Osteocyte (in vitro differentiated cells): ENCODE data around the gene RASAL1. TPM values are rescaled to one million over a fixed set of nuclear protein-coding genes. Genes with fewer than 3 reads are reported as not detected.

Experiments used
- DNase-seq: peaks from one replicate; pipeline ENCODE4 v3.0.0; 2021; ENCODE audit warnings: mixed read lengths; ENCODE audit not compliant: unreplicated experiment; ENCODE audit errors: extremely low spot score
- H3K27ac Mint-ChIP-seq: one replicate; pipeline ENCODE4 v1.8.0; 2021; ENCODE audit warnings: mild to moderate bottlenecking, mixed read lengths; ENCODE audit not compliant: unreplicated experiment
- H3K27me3 Mint-ChIP-seq: one replicate; pipeline ENCODE4 v1.8.0; 2021; ENCODE audit warnings: mixed read lengths; ENCODE audit not compliant: unreplicated experiment
- H3K36me3 Mint-ChIP-seq: one replicate; pipeline ENCODE4 v1.8.0; 2021; ENCODE audit warnings: mixed read lengths; ENCODE audit not compliant: unreplicated experiment
- H3K4me1 Mint-ChIP-seq: one replicate; pipeline ENCODE4 v1.8.0; 2021; ENCODE audit warnings: mixed read lengths; ENCODE audit not compliant: unreplicated experiment
- H3K4me3 Mint-ChIP-seq: one replicate; pipeline ENCODE4 v1.8.0; 2021; ENCODE audit warnings: mild to moderate bottlenecking, moderate library complexity, mixed read lengths; ENCODE audit not compliant: unreplicated experiment
- H3K9me3 Mint-ChIP-seq: one replicate; pipeline ENCODE4 v1.8.0; 2021; ENCODE audit warnings: mixed read lengths; ENCODE audit not compliant: unreplicated experiment
- CTCF ChIP-seq: fragments of 200-600 bp; sonication (generic); IDR thresholded peaks from 2 replicates; pipeline ENCODE4 v1.5.0; 2021; ENCODE audit warnings: antibody characterized with exemption, mild to moderate bottlenecking, moderate library complexity
- total RNA-seq: library from RNA; stranded (reverse); gene quantifications from 2 replicates; pipeline ENCODE4 v1.2.1, GENCODE V29; 2021

Gene RASAL1
- total RNA-seq, 1 donor from 2014 or later, result not detected

- Mint-ChIP-seq H3K4me3 (no peak overlapping the region), H3K36me3 (no peaks in the 10 kb centered on the region), H3K4me1 (peaks cover 1% of the 10 kb centered on the region), H3K27ac (no peak overlapping the region), H3K9me3 (no peaks in the 10 kb centered on the region), H3K27me3 (peaks cover 13% of the 10 kb centered on the region)
- DNase-seq, result no peak
- TF ChIP-seq CTCF, result no peak
Observed at GRCh38 chr12:113067987-113068935, 67.3 kb downstream of the RASAL1 start.

- H3K4me3 Mint-ChIP-seq, result no peak overlapping the region
- H3K4me1 Mint-ChIP-seq, result no peaks in the 10 kb centered on the region
- H3K27me3 Mint-ChIP-seq, result peaks cover 21% of the 10 kb centered on the region
- H3K27ac Mint-ChIP-seq, result no peak overlapping the region
- no peak for DNase-seq
- TF ChIP-seq CTCF, result no peak
- no peaks in the 10 kb centered on the region for H3K36me3 Mint-ChIP-seq
- no peaks in the 10 kb centered on the region for H3K9me3 Mint-ChIP-seq
Observed at GRCh38 chr12:113066813-113067400, 68.7 kb downstream of the RASAL1 start.

GRCh38 chr12:113065126-113066007 is 70.2 kb downstream of the RASAL1 start:
- no peak overlapping the region for H3K4me3 Mint-ChIP-seq
- H3K27me3 Mint-ChIP-seq, result peaks cover 21% of the 10 kb centered on the region
- H3K36me3 Mint-ChIP-seq, result no peaks in the 10 kb centered on the region
- DNase-seq, result no peak
- no peak overlapping the region for H3K27ac Mint-ChIP-seq
- no peak for TF ChIP-seq CTCF
- H3K4me1 Mint-ChIP-seq, result no peaks in the 10 kb centered on the region
- H3K9me3 Mint-ChIP-seq, result no peaks in the 10 kb centered on the region

DNA sequence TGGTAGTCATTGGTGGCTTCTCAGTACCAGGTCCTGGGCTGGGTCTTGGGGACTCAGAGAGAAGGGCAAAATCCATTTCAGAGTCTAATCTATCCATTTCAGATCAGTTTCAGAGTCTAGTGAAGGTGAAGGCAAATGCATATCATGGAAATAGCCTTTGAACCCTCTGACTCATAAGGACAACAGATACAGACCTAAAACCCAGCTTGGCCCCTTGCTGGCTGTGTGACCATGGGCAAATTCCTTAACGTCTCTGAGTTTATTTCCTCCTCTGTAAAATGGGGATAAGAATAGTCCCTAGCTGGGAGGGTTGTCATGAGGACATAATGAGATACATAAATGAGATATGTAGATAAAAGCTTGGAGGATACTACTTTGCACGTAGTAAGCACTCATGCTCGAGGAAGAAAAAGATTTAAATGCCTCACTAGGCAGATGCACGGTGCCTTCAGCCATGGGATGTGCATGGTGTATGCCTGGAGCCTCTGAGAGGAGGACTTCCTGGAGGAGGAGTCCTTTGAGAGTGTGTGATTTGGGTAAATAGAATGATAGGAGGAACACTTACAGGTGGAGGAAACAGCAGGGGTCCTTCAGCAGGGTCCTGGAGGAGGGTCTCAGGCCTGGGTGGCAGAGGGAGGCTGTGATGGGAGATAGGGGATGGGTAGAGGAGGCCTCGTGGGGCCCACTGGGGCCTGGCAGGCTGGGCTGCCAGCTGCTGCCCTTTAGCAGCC is 71.0 kb downstream of the RASAL1 start:
- no peak for TF ChIP-seq CTCF
- Mint-ChIP-seq H3K27me3 (peaks cover 21% of the 10 kb centered on the region), H3K36me3 (no peaks in the 10 kb centered on the region), H3K9me3 (no peaks in the 10 kb centered on the region), H3K4me1 (no peaks in the 10 kb centered on the region), H3K27ac (no peak overlapping the region), H3K4me3 (no peak overlapping the region)
- no peak for DNase-seq
